IMR-90 (cell line): ENCODE results near the gene CAMK2B. TPM values are rescaled to one million over a fixed set of nuclear protein-coding genes. Genes with fewer than 3 reads are reported as not detected.

Experiments used
- ATAC-seq: fragments of 200-7000 bp; cut with Tn5 transposase; 2 replicates; pipeline ENCODE4 v1.9.1; 2020; ENCODE audit warnings: low read depth, mild to moderate bottlenecking, moderate library complexity
- BruUV-seq: library from RNA; stranded (reverse); fragments of 400-500 nt; replicated peaks from 2 replicates; lab custom pipeline; 2021; lab: Mats Ljungman, UMichigan
- CTCF ChIA-PET: fragments of 300-600 bp; formaldehyde crosslinking; extraction: SDS; loops from one replicate; lab custom pipeline; 2021; ENCODE audit warnings: antibody characterized with exemption; lab: Yijun Ruan, JAX
- POLR2A ChIA-PET: fragments of 300-600 bp; sonication (Branson Sonifier 250); formaldehyde crosslinking; loops from one replicate; lab custom pipeline; 2022; ENCODE audit warnings: antibody characterized with exemption; ENCODE audit not compliant: unreplicated experiment; lab: Charles Lee
- DNase-seq: peaks from one replicate; pipeline ENCODE4 v3.0.0; 2013
- H2AFZ ChIP-seq: replicated peaks from 2 replicates; pipeline ENCODE3; 2013; ENCODE audit warnings: low read length, mild to moderate bottlenecking; ENCODE audit not compliant: poor library complexity
- H2AK5ac ChIP-seq: 2 replicates; pipeline ENCODE4 v1.6.1; 2013; ENCODE audit warnings: low read depth, low read length, inconsistent platforms
- H2AK9ac ChIP-seq: replicated peaks from 2 replicates; pipeline ENCODE3; 2013; ENCODE audit warnings: mild to moderate bottlenecking, low read depth, low read length, moderate library complexity; ENCODE audit not compliant: poor library complexity
- H2BK120ac ChIP-seq: 2 replicates; pipeline ENCODE4 v1.6.1; 2013; ENCODE audit warnings: low read depth, low read length, inconsistent platforms
- H2BK15ac ChIP-seq: 3 replicates; pipeline ENCODE4 v1.6.1; 2013; ENCODE audit warnings: low read depth, low read length, inconsistent platforms
- H2BK20ac ChIP-seq: 2 replicates; pipeline ENCODE4 v1.6.1; 2013; ENCODE audit warnings: low read depth, mild to moderate bottlenecking, inconsistent platforms, low read length, moderate library complexity
- H2BK5ac ChIP-seq: 2 replicates; pipeline ENCODE4 v1.6.1; 2013; ENCODE audit warnings: mild to moderate bottlenecking, low read depth, low read length, inconsistent platforms; ENCODE audit not compliant: poor library complexity, severe bottlenecking
- H3K14ac ChIP-seq: replicated peaks from 2 replicates; pipeline ENCODE4 v1.6.1; 2013; ENCODE audit warnings: low read depth, low read length, inconsistent platforms
- H3K18ac ChIP-seq: 2 replicates; pipeline ENCODE4 v1.6.1; 2013; ENCODE audit warnings: low read depth, low read length, control low read depth
- H3K23ac ChIP-seq: 2 replicates; pipeline ENCODE4 v1.6.1; 2013; ENCODE audit warnings: low read depth, low read length, inconsistent platforms
- H3K27ac ChIP-seq: 2 replicates; pipeline ENCODE4 v1.5.1; 2013; ENCODE audit warnings: mild to moderate bottlenecking, control low read depth, low read length; ENCODE audit not compliant: insufficient read depth
- H3K27me3 ChIP-seq: 2 replicates; pipeline ENCODE4 v1.6.1; 2013; ENCODE audit warnings: low read length; ENCODE audit not compliant: control insufficient read depth, insufficient read depth
- H3K36me3 ChIP-seq: 2 replicates; pipeline ENCODE4 v1.6.1; 2013; ENCODE audit warnings: low read length, mixed read lengths; ENCODE audit not compliant: control insufficient read depth, insufficient read depth
- H3K4ac ChIP-seq: 2 replicates; pipeline ENCODE4 v1.6.1; 2013; ENCODE audit warnings: low read depth, low read length, inconsistent platforms
- H3K4me1 ChIP-seq: 2 replicates; pipeline ENCODE4 v1.6.1; 2013; ENCODE audit warnings: low read length, mixed read lengths; ENCODE audit not compliant: control insufficient read depth, insufficient read depth
- H3K4me2 ChIP-seq: 2 replicates; pipeline ENCODE4 v1.6.1; 2013; ENCODE audit warnings: low read depth, mild to moderate bottlenecking, control low read depth, low read length, moderate library complexity
- H3K4me3 ChIP-seq: 2 replicates; pipeline ENCODE4 v1.5.1; 2013; ENCODE audit warnings: low read depth, mild to moderate bottlenecking, control low read depth, low read length, moderate library complexity; ENCODE audit not compliant: insufficient read depth
- H3K56ac ChIP-seq: 2 replicates; pipeline ENCODE4 v1.6.1; 2013; ENCODE audit warnings: low read length, inconsistent platforms; ENCODE audit not compliant: insufficient read depth; ENCODE audit errors: extremely low read depth
- H3K79me1 ChIP-seq, 2 experiments: 2 replicates each; pipeline ENCODE4 v1.6.1; 2013; ENCODE audit warnings: low read length in 2 of 2, inconsistent platforms in 1 of 2, low read depth in 1 of 2
- H3K9ac ChIP-seq: 2 replicates; pipeline ENCODE4 v1.6.1; 2013; ENCODE audit warnings: low read depth, low read length, control low read depth
- H3K9me1 ChIP-seq: 2 replicates; pipeline ENCODE4 v1.6.1; 2013; ENCODE audit warnings: low read length, inconsistent platforms; ENCODE audit not compliant: insufficient read depth
- H3K9me3 ChIP-seq: 2 replicates; pipeline ENCODE4 v1.6.1; 2013; ENCODE audit warnings: low read length; ENCODE audit not compliant: control insufficient read depth, insufficient read depth
- H4K20me1 ChIP-seq: 2 replicates; pipeline ENCODE4 v1.6.1; 2013; ENCODE audit warnings: low read length, inconsistent platforms; ENCODE audit not compliant: insufficient read depth
- H4K5ac ChIP-seq: 2 replicates; pipeline ENCODE4 v1.6.1; 2013; ENCODE audit warnings: mild to moderate bottlenecking, low read depth, low read length, control low read depth
- H4K8ac ChIP-seq, 2 experiments: 2 replicates each; pipeline ENCODE4 v1.6.1; 2013; ENCODE audit warnings: low read depth in 2 of 2, low read length in 2 of 2, control low read depth in 1 of 2, inconsistent platforms in 1 of 2
- H4K91ac ChIP-seq: 2 replicates; pipeline ENCODE4 v1.6.1; 2013; ENCODE audit warnings: low read depth, low read length, inconsistent platforms; ENCODE audit not compliant: insufficient read depth
- CEBPB ChIP-seq: IDR thresholded peaks from 2 replicates; pipeline ENCODE4 v1.6.1; 2012; ENCODE audit warnings: low read depth, low read length, improper control_type of control experiment
- FOS ChIP-seq: fragments of 150-350 bp; IDR thresholded peaks from 2 replicates; pipeline ENCODE4 v1.6.1; 2016; ENCODE audit warnings: low read depth, low read length
- MAFK ChIP-seq: IDR thresholded peaks from 2 replicates; pipeline ENCODE4 v1.6.1; 2012; ENCODE audit warnings: low read depth, low read length, improper control_type of control experiment
- MAZ ChIP-seq: IDR thresholded peaks from 2 replicates; pipeline ENCODE4 v1.6.1; 2012; ENCODE audit warnings: low read depth, mild to moderate bottlenecking, low read length, improper control_type of control experiment, moderate library complexity, borderline replicate concordance
- MXI1 ChIP-seq: IDR thresholded peaks from 2 replicates; pipeline ENCODE4 v1.6.1; 2012; ENCODE audit warnings: low read depth, mild to moderate bottlenecking, low read length, moderate library complexity, borderline replicate concordance
- NFE2L2 ChIP-seq: fragments of 150-350 bp; IDR thresholded peaks from 2 replicates; pipeline ENCODE4 v1.6.1; 2016; ENCODE audit warnings: low read depth, mild to moderate bottlenecking, low read length
- POLR2A ChIP-seq: IDR thresholded peaks from 2 replicates; pipeline ENCODE4 v1.6.1; 2012; ENCODE audit warnings: mild to moderate bottlenecking, low read depth, low read length
- RAD21 ChIP-seq: IDR thresholded peaks from 2 replicates; pipeline ENCODE4 v1.6.1; 2012; ENCODE audit warnings: low read length, improper control_type of control experiment
- RCOR1 ChIP-seq: IDR thresholded peaks from 2 replicates; pipeline ENCODE4 v1.6.1; 2012; ENCODE audit warnings: mild to moderate bottlenecking, low read length, improper control_type of control experiment; ENCODE audit not compliant: insufficient replicate concordance
- RFX5 ChIP-seq: IDR thresholded peaks from 2 replicates; pipeline ENCODE4 v1.8.0; 2012; ENCODE audit warnings: low read depth, mild to moderate bottlenecking, low read length, moderate library complexity
- SMC3 ChIP-seq: fragments of 150-350 bp; IDR thresholded peaks from 2 replicates; pipeline ENCODE4 v1.6.1; 2016; ENCODE audit warnings: low read depth, mild to moderate bottlenecking, antibody characterized with exemption, low read length, moderate library complexity
- WGBS, 2 experiments: methylation state at CpG; one replicate each; pipeline versions ENCODE4 v1.1.5 to v1.1.7; 2013; ENCODE audit warnings: missing lambda C conversion rate in 2 of 2; ENCODE audit not compliant: insufficient read length in 1 of 2; ENCODE audit errors: extremely low coverage in 2 of 2; 5-methylcytosine and 5-hydroxymethylcytosine counted together
- dilution Hi-C: fragments of 300-500 bp; cut with HindIII; formaldehyde crosslinking; loops from one replicate; pipeline ENCODE4 v1.14.3; 2018; ENCODE audit warnings: low sequenced_read_pairs; ENCODE audit not compliant: unreplicated experiment
- in situ Hi-C: fragments of 300-500 bp; cut with MboI; formaldehyde crosslinking; loops from 3 replicates; pipeline ENCODE4 v1.14.3; 2019; ENCODE audit warnings: low sequenced_read_pairs, inconsistent platforms, mixed read lengths
- intact Hi-C: fragments of 100-400 bp; cut with micrococcal nuclease; formaldehyde crosslinking; loops from 2 replicates; pipeline ENCODE4 v1.10.0; 2022
- polyA plus RNA-seq, 3 experiments: library from polyadenylated mRNA; depleted of rRNA; stranded (reverse); fragments of >200 nt; gene quantifications; 2 replicates each; pipeline ENCODE4 v1.2.3, GENCODE V29; 2012; ENCODE audit warnings: low replicate concordance in 1 of 3
- total RNA-seq: library from RNA; depleted of rRNA; stranded (reverse); fragments of >200 nt; gene quantifications from 2 replicates; pipeline ENCODE4 v1.2.3, GENCODE V29; 2012
- TF ChIP-seq, protein P1 (sequence below): fragments of 150-350 bp; IDR thresholded peaks from 2 replicates; pipeline ENCODE4 v1.6.1; 2017; ENCODE audit warnings: mild to moderate bottlenecking, antibody characterized with exemption, low read length, low read depth
- TF ChIP-seq, protein P2 (sequence below): conservative IDR thresholded peaks from 2 replicates; pipeline ENCODE4 v1.5.1; 2012; ENCODE audit warnings: mild to moderate bottlenecking, low read depth, low read length, improper control_type of control experiment
- TF ChIP-seq, protein P3 (sequence below): fragments of 150-350 bp; IDR thresholded peaks from 2 replicates; pipeline ENCODE4 v1.6.1; 2016; ENCODE audit warnings: low read depth, mild to moderate bottlenecking, low read length, moderate library complexity, borderline replicate concordance

Gene CAMK2B
- total and polyA plus RNA-seq, 2 of the 4 experiments (the other 2 are of a cell fraction) = 0.18 to 0.36 TPM

DNA sequence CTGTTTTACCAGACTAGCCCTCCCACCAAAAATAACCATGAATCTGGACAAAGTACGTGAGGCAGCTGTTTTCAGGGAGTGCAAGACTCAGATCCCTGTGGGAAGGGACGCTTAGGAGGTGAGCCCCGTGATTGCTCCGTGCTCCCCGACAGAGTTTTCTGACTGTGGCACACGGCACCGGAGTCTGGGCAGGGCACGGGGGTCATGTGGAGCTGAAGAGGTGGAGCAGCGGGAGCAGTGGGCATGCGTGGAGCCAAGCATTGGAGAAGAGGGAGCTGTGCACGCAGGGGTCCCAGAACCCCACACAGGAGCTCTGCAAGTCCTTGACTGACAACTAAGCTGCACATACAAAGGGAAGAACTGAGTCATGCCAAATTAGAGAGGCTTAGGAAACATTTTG, 11.1 kb upstream of the CAMK2B start:
- no peak for ATAC-seq
- Histone ChIP-seq H3K27ac (no peak overlapping the region), H4K20me1 (no peaks in the 10 kb centered on the region), H3K4me2 (no peak overlapping the region), H4K91ac (no peak overlapping the region), H3K27me3 (peaks cover 19% of the 10 kb centered on the region), H3K79me1 (no peaks in the 10 kb centered on the region), H4K8ac (no peak overlapping the region), H3K4me1 (no peaks in the 10 kb centered on the region), H2BK20ac (no peak overlapping the region), H2AFZ (no peak overlapping the region), H3K4ac (no peak overlapping the region), H3K18ac (no peak overlapping the region), H2BK120ac (no peak overlapping the region), H3K14ac (no peak overlapping the region), H3K23ac (no peak overlapping the region), H3K9me1 (no peaks in the 10 kb centered on the region), H2BK5ac (no peak overlapping the region), H4K5ac (no peak overlapping the region), H2AK9ac (no peak overlapping the region), H3K4me3 (no peak overlapping the region), H3K9me3 (peaks cover 3% of the 10 kb centered on the region), H3K9ac (no peak overlapping the region), H3K56ac (no peak overlapping the region), H3K36me3 (no peaks in the 10 kb centered on the region), H2AK5ac (no peak overlapping the region), H2BK15ac (no peak overlapping the region)
- TF ChIP-seq RFX5 (no peak), MXI1 (no peak), RAD21 (no peak), NFE2L2 (no peak), MAZ (no peak), POLR2A (no peak), SMC3 (no peak), RCOR1 (no peak), FOS (no peak), MAFK (no peak), CEBPB (no peak)
- TF ChIP-seq, protein P1, sequence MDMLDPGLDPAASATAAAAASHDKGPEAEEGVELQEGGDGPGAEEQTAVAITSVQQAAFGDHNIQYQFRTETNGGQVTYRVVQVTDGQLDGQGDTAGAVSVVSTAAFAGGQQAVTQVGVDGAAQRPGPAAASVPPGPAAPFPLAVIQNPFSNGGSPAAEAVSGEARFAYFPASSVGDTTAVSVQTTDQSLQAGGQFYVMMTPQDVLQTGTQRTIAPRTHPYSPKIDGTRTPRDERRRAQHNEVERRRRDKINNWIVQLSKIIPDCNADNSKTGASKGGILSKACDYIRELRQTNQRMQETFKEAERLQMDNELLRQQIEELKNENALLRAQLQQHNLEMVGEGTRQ = no peak
- TF ChIP-seq, protein P2, sequence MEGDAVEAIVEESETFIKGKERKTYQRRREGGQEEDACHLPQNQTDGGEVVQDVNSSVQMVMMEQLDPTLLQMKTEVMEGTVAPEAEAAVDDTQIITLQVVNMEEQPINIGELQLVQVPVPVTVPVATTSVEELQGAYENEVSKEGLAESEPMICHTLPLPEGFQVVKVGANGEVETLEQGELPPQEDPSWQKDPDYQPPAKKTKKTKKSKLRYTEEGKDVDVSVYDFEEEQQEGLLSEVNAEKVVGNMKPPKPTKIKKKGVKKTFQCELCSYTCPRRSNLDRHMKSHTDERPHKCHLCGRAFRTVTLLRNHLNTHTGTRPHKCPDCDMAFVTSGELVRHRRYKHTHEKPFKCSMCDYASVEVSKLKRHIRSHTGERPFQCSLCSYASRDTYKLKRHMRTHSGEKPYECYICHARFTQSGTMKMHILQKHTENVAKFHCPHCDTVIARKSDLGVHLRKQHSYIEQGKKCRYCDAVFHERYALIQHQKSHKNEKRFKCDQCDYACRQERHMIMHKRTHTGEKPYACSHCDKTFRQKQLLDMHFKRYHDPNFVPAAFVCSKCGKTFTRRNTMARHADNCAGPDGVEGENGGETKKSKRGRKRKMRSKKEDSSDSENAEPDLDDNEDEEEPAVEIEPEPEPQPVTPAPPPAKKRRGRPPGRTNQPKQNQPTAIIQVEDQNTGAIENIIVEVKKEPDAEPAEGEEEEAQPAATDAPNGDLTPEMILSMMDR = no peak
- TF ChIP-seq, protein P3, sequence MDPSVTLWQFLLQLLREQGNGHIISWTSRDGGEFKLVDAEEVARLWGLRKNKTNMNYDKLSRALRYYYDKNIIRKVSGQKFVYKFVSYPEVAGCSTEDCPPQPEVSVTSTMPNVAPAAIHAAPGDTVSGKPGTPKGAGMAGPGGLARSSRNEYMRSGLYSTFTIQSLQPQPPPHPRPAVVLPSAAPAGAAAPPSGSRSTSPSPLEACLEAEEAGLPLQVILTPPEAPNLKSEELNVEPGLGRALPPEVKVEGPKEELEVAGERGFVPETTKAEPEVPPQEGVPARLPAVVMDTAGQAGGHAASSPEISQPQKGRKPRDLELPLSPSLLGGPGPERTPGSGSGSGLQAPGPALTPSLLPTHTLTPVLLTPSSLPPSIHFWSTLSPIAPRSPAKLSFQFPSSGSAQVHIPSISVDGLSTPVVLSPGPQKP = no peak
- dilution Hi-C loops = no loop called here
- no peak for DNase-seq
- ChIA-PET CTCF (no interaction called here), POLR2A (no interaction called here)
- BruUV-seq = no TSS peak
- in situ Hi-C loops = no loop called here
- intact Hi-C loops = no loop called here
- WGBS, 2 experiments = 80% methylated on average over 7 of the region's 11 CpGs; no CpG with 5 or more reads in 1 of the 2 experiments
